ENCODE measurements around the gene EXD1.
A peak's percentile ranks its signal among the peaks of the same experiment; 100 is the strongest.

The EXD1 gene

GRCh38 chr15:41151451-41152005, 79.0 kb downstream of the EXD1 start:
- no peak overlapping the region for H3K27ac ChIP-seq (replicated peaks; ENCODE audit: low read length)
- no peaks in the 10 kb centered on the region for H3K9me3 ChIP-seq (replicated peaks in 1 of 2; ENCODE audit: control insufficient read depth in 2 of 2, insufficient read depth in 1 of 2, low read depth in 1 of 2, low read length in 2 of 2)
- peak overlapping the region; percentile 71 for H3K18ac ChIP-seq (ENCODE audit: low read length)
- H3K79me1 ChIP-seq (ENCODE audit: low read depth, low read length): no peaks in the 10 kb centered on the region
- H2BK120ac ChIP-seq (ENCODE audit: low read depth, low read length): no peak overlapping the region
- WGBS, 2 donors (ENCODE audit: extremely low coverage in 2 of 2, insufficient read length in 2 of 2, insufficient replicate concordance in 1 of 2): no CpG with 5 or more reads among the region's 37 CpGs
- no peak overlapping the region for H3K4ac ChIP-seq (ENCODE audit: low read length)
- DNase-seq (ENCODE audit: low spot score): no peak
- no peak overlapping the region for H3K4me3 ChIP-seq (ENCODE audit: low read length in 2 of 2)
- H3K14ac ChIP-seq (ENCODE audit: low read length): peak overlapping the region; percentile 82
- H3K27me3 ChIP-seq (ENCODE audit: control insufficient read depth in 3 of 3, insufficient read depth in 3 of 3, low read depth in 1 of 3, low read length in 3 of 3): no peaks in the 10 kb centered on the region
- H2AK5ac ChIP-seq (ENCODE audit: low read depth, low read length): no peak overlapping the region
- no peak overlapping the region for H4K91ac ChIP-seq (ENCODE audit: low read depth, low read length, poor library complexity)
- no peak overlapping the region for H2AFZ ChIP-seq (ENCODE audit: low read length)
- no peaks in the 10 kb centered on the region for H3K4me1 ChIP-seq (ENCODE audit: control insufficient read depth in 2 of 2, insufficient read depth in 1 of 2, low read depth in 1 of 2, low read length in 2 of 2)
- no peak overlapping the region for H3K4me2 ChIP-seq (ENCODE audit: insufficient read depth, low read length, poor library complexity, severe bottlenecking)
- no peaks in the 10 kb centered on the region for H3K36me3 ChIP-seq (replicated peaks in 1 of 2; ENCODE audit: control insufficient read depth in 2 of 2, insufficient read depth in 2 of 2, low read length in 2 of 2)
- no peak overlapping the region for H4K8ac ChIP-seq (ENCODE audit: low read depth, low read length)
- no peak overlapping the region for H3K9ac ChIP-seq (ENCODE audit: low read depth, low read length, poor library complexity)
- peak overlapping the region; percentile 58 for H2BK12ac ChIP-seq (ENCODE audit: low read length)
- no peak overlapping the region for H2BK15ac ChIP-seq (ENCODE audit: low read length)
- H2BK5ac ChIP-seq (ENCODE audit: low read length): no peak overlapping the region
- no peak overlapping the region for H3K23ac ChIP-seq (ENCODE audit: low read depth, low read length, poor library complexity)

DNA sequence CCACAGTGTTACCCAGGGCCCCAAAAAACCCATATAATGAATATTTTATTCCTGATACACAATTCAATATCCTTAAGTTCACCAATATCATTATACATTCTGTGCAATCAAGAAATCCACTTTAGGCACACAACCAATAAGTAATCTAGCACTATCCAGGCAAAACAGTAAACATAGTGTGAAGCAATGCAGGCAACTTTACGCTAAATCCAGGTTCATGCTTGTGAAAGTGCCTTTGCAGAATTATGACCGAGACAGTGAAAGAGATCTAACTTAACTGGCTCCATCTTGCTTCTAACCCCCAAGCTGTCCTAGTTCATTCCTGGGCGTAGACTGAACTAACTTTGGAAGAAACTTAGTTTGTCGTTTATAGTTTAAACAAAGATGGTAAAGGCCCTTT, 80.3 kb downstream of the EXD1 start:
- Histone ChIP-seq H2BK15ac (ENCODE audit: low read length) (no peak overlapping the region), H3K9me3 (replicated peaks in 1 of 2; ENCODE audit: control insufficient read depth in 2 of 2, insufficient read depth in 1 of 2, low read depth in 1 of 2, low read length in 2 of 2) (no peaks in the 10 kb centered on the region), H3K4ac (ENCODE audit: low read length) (no peak overlapping the region), H4K8ac (ENCODE audit: low read depth, low read length) (no peak overlapping the region), H3K4me1 (ENCODE audit: control insufficient read depth in 2 of 2, insufficient read depth in 1 of 2, low read depth in 1 of 2, low read length in 2 of 2) (no peaks in the 10 kb centered on the region), H3K27ac (replicated peaks; ENCODE audit: low read length) (no peak overlapping the region), H3K4me2 (ENCODE audit: insufficient read depth, low read length, poor library complexity, severe bottlenecking) (no peak overlapping the region), H2BK12ac (ENCODE audit: low read length) (no peak overlapping the region), H3K9ac (ENCODE audit: low read depth, low read length, poor library complexity) (no peak overlapping the region), H2AK5ac (ENCODE audit: low read depth, low read length) (no peak overlapping the region), H2AFZ (ENCODE audit: low read length) (no peak overlapping the region), H3K18ac (ENCODE audit: low read length) (no peak overlapping the region), H3K14ac (ENCODE audit: low read length) (no peak overlapping the region), H4K91ac (ENCODE audit: low read depth, low read length, poor library complexity) (no peak overlapping the region), H2BK120ac (ENCODE audit: low read depth, low read length) (no peak overlapping the region), H3K23ac (ENCODE audit: low read depth, low read length, poor library complexity) (no peak overlapping the region), H3K27me3 (ENCODE audit: control insufficient read depth in 3 of 3, insufficient read depth in 3 of 3, low read depth in 1 of 3, low read length in 3 of 3) (no peaks in the 10 kb centered on the region), H2BK5ac (ENCODE audit: low read length) (no peak overlapping the region), H3K36me3 (replicated peaks in 1 of 2; ENCODE audit: control insufficient read depth in 2 of 2, insufficient read depth in 2 of 2, low read length in 2 of 2) (no peaks in the 10 kb centered on the region), H3K79me1 (ENCODE audit: low read depth, low read length) (no peaks in the 10 kb centered on the region), H3K4me3 (ENCODE audit: low read length in 2 of 2) (no peak overlapping the region)
- WGBS, 2 donors (ENCODE audit: extremely low coverage in 2 of 2, insufficient read length in 2 of 2, insufficient replicate concordance in 1 of 2): no CpG with 5 or more reads among the region's 4 CpGs
- no peak for DNase-seq (ENCODE audit: low spot score)

GRCh38 chr15:41148065-41148464, 82.5 kb downstream of the EXD1 start:
- H4K91ac ChIP-seq (ENCODE audit: low read depth, low read length, poor library complexity): no peak overlapping the region
- H3K4ac ChIP-seq (ENCODE audit: low read length): no peak overlapping the region
- H3K4me3 ChIP-seq (ENCODE audit: low read length in 2 of 2): no peak overlapping the region
- H3K79me1 ChIP-seq (ENCODE audit: low read depth, low read length): no peaks in the 10 kb centered on the region
- DNase-seq (ENCODE audit: low spot score): no peak
- H3K9ac ChIP-seq (ENCODE audit: low read depth, low read length, poor library complexity): no peak overlapping the region
- no peak overlapping the region for H2BK5ac ChIP-seq (ENCODE audit: low read length)
- H3K36me3 ChIP-seq (replicated peaks in 1 of 2; ENCODE audit: control insufficient read depth in 2 of 2, insufficient read depth in 2 of 2, low read length in 2 of 2): no peaks in the 10 kb centered on the region
- no peak overlapping the region for H2BK12ac ChIP-seq (ENCODE audit: low read length)
- H2BK15ac ChIP-seq (ENCODE audit: low read length): no peak overlapping the region
- H3K4me1 ChIP-seq (ENCODE audit: control insufficient read depth in 2 of 2, insufficient read depth in 1 of 2, low read depth in 1 of 2, low read length in 2 of 2): no peaks in the 10 kb centered on the region
- no peak overlapping the region for H3K23ac ChIP-seq (ENCODE audit: low read depth, low read length, poor library complexity)
- no peak overlapping the region for H3K4me2 ChIP-seq (ENCODE audit: insufficient read depth, low read length, poor library complexity, severe bottlenecking)
- H2AK5ac ChIP-seq (ENCODE audit: low read depth, low read length): no peak overlapping the region
- no peaks in the 10 kb centered on the region for H3K27me3 ChIP-seq (ENCODE audit: control insufficient read depth in 3 of 3, insufficient read depth in 3 of 3, low read depth in 1 of 3, low read length in 3 of 3)
- H3K9me3 ChIP-seq (replicated peaks in 1 of 2; ENCODE audit: control insufficient read depth in 2 of 2, insufficient read depth in 1 of 2, low read depth in 1 of 2, low read length in 2 of 2): no peaks in the 10 kb centered on the region
- no peak overlapping the region for H3K18ac ChIP-seq (ENCODE audit: low read length)
- no peak overlapping the region for H2BK120ac ChIP-seq (ENCODE audit: low read depth, low read length)
- WGBS, 2 donors (ENCODE audit: extremely low coverage in 2 of 2, insufficient read length in 2 of 2, insufficient replicate concordance in 1 of 2): no CpG with 5 or more reads among the region's 2 CpGs
- H3K14ac ChIP-seq (ENCODE audit: low read length): no peak overlapping the region
- H3K27ac ChIP-seq (replicated peaks; ENCODE audit: low read length): no peak overlapping the region
- no peak overlapping the region for H2AFZ ChIP-seq (ENCODE audit: low read length)
- H4K8ac ChIP-seq (ENCODE audit: low read depth, low read length): no peak overlapping the region

DNA sequence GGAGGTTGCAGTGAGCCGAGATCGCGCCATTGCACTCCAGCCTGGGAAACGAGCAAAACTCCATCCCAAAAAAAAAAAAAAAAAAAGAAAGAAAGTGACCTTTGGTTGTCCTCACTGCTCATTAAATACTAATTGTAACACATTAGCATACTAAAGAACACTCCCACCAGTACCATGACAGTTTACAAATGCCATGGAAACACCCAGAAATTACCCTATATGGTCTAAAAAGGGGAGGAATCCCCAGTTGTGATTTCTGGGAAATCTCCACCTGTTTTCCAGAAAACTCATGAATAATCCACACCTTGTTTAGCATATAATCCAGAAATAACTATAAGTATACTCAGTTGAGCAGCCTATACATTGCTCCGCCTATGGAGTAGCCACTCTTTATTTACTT, 90.9 kb downstream of the EXD1 start:
- Histone ChIP-seq H3K18ac (ENCODE audit: low read length) (no peak overlapping the region), H3K4me3 (ENCODE audit: low read length in 2 of 2) (no peak overlapping the region), H4K91ac (ENCODE audit: low read depth, low read length, poor library complexity) (no peak overlapping the region), H3K79me1 (ENCODE audit: low read depth, low read length) (no peaks in the 10 kb centered on the region), H2BK5ac (ENCODE audit: low read length) (no peak overlapping the region), H3K27me3 (ENCODE audit: control insufficient read depth in 3 of 3, insufficient read depth in 3 of 3, low read depth in 1 of 3, low read length in 3 of 3) (peaks cover 0 to 3% (median 0%) of the 10 kb centered on the region in 3 experiments), H2BK120ac (ENCODE audit: low read depth, low read length) (no peak overlapping the region), H3K9ac (ENCODE audit: low read depth, low read length, poor library complexity) (no peak overlapping the region), H3K36me3 (replicated peaks in 1 of 2; ENCODE audit: control insufficient read depth in 2 of 2, insufficient read depth in 2 of 2, low read length in 2 of 2) (no peaks in the 10 kb centered on the region), H3K4me2 (ENCODE audit: insufficient read depth, low read length, poor library complexity, severe bottlenecking) (no peak overlapping the region), H3K4ac (ENCODE audit: low read length) (no peak overlapping the region), H3K23ac (ENCODE audit: low read depth, low read length, poor library complexity) (no peak overlapping the region), H3K9me3 (replicated peaks in 1 of 2; ENCODE audit: control insufficient read depth in 2 of 2, insufficient read depth in 1 of 2, low read depth in 1 of 2, low read length in 2 of 2) (no peaks in the 10 kb centered on the region), H2AK5ac (ENCODE audit: low read depth, low read length) (no peak overlapping the region), H3K4me1 (ENCODE audit: control insufficient read depth in 2 of 2, insufficient read depth in 1 of 2, low read depth in 1 of 2, low read length in 2 of 2) (no peaks in the 10 kb centered on the region), H3K14ac (ENCODE audit: low read length) (no peak overlapping the region), H2BK12ac (ENCODE audit: low read length) (no peak overlapping the region), H2BK15ac (ENCODE audit: low read length) (no peak overlapping the region), H4K8ac (ENCODE audit: low read depth, low read length) (no peak overlapping the region), H3K27ac (replicated peaks; ENCODE audit: low read length) (no peak overlapping the region), H2AFZ (ENCODE audit: low read length) (no peak overlapping the region)
- DNase-seq (ENCODE audit: low spot score): no peak
- WGBS, 2 donors (ENCODE audit: extremely low coverage in 2 of 2, insufficient read length in 2 of 2, insufficient replicate concordance in 1 of 2): no CpG with 5 or more reads among the region's 5 CpGs

Data from neuronal stem cell (in vitro differentiated cells).